B cell (primary cell): ENCODE measurements around the gene PSG11.
"Not testable (repeated sequence)": the region's sequence is repeated elsewhere in the genome, so short reads cannot be mapped to it uniquely, and the experiment has no call there.

Experiments used
- EZH2 ChIP-seq: IDR thresholded peaks from 2 replicates; pipeline ENCODE4 v1.6.1; 2012; ENCODE audit warnings: borderline replicate concordance, low read depth, mild to moderate bottlenecking, moderate library complexity, low read length; ENCODE audit not compliant: insufficient read depth, poor library complexity, severe bottlenecking
- TF ChIP-seq, protein P1 (sequence below): fragments of 200-600 bp; IDR thresholded peaks from one replicate; pipeline ENCODE4 v1.8.0; 2022; ENCODE audit warnings: antibody characterized with exemption, mild to moderate bottlenecking

DNA sequence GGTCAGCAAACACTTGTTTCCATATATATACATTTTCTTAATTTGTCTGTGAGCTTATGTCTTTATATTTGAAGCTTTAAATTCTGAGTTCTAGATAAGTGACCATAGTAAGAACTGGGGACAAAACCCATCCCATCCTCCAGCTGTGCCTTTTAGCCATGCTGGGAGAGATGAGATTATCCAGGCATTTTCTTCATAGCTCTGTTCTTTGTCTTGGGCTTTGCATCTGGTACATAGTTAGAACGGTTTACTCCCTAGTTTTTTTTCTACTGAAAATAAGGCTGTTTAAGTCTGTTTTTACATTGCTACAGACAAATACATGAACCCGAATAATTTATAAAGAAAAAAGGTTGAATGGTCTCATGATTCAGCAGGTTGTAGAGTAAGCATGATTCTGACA lies 20.3 kb upstream of the PSG11 start:
- TF ChIP-seq, protein P1, sequence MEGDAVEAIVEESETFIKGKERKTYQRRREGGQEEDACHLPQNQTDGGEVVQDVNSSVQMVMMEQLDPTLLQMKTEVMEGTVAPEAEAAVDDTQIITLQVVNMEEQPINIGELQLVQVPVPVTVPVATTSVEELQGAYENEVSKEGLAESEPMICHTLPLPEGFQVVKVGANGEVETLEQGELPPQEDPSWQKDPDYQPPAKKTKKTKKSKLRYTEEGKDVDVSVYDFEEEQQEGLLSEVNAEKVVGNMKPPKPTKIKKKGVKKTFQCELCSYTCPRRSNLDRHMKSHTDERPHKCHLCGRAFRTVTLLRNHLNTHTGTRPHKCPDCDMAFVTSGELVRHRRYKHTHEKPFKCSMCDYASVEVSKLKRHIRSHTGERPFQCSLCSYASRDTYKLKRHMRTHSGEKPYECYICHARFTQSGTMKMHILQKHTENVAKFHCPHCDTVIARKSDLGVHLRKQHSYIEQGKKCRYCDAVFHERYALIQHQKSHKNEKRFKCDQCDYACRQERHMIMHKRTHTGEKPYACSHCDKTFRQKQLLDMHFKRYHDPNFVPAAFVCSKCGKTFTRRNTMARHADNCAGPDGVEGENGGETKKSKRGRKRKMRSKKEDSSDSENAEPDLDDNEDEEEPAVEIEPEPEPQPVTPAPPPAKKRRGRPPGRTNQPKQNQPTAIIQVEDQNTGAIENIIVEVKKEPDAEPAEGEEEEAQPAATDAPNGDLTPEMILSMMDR = not testable (repeated sequence)
- not testable (repeated sequence) for TF ChIP-seq EZH2
